SU-DHL-6 (cell line): Measurements from ENCODE around the gene MLEC.

Experiments used
- CTCF ChIP-seq: fragments of 200-600 bp; sonication (generic); IDR thresholded peaks from one replicate; pipeline ENCODE4 v1.5.1; 2017; ENCODE audit warnings: antibody characterized with exemption, mild to moderate bottlenecking, low read length, moderate library complexity; ENCODE audit not compliant: insufficient read depth, poor library complexity, severe bottlenecking
- EZH2phosphoT487 ChIP-seq: fragments of 200-600 bp; sonication (generic), shearing (Covaris generic); conservative IDR thresholded peaks from 2 replicates; pipeline ENCODE4 v1.6.1; 2018; ENCODE audit warnings: mild to moderate bottlenecking, antibody characterized with exemption, low read length, moderate library complexity, mixed read lengths

GRCh38 chr12:120670667-120671066 is 16.3 kb upstream of the MLEC start:
- no peak for TF ChIP-seq CTCF
- TF ChIP-seq EZH2phosphoT487, result no peak
